ENCODE measurements around the gene EPHA3. TPM values are rescaled to one million over a fixed set of nuclear protein-coding genes. Genes with fewer than 3 reads are reported as not detected.

EPHA3 gene
- total and polyA plus RNA-seq, 10 of the 15 experiments (the other 5 are each of a cell fraction or from before 2014, with no cell fraction given) = 0.03 to 39.0 (median 0.07) TPM; not detected in 4

DNA sequence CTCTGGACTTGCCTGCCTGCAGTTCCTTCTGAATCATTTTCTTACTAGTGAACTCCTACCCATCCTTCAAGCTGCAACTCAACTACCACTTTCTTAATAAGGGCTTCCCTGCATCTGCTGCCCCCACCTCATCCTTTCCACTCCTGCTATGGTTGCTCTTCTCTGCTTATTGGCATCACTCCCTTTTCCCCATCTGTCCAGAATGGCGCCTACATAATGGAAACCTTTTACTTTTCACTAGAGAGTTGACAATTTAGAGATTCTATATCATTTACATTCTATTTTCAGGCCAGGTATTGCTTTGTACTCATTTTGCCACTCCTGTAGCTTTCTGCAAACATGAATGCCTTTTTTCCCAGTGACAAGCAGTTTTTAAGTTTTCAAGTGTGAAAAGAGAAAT is 1.9 kb upstream of the EPHA3 start:
- in situ Hi-C loops (cut with MboI) (no loop called here), intact Hi-C loops (cut with micrococcal nuclease; ENCODE audit: unreplicated experiment) (loop anchor here (10.0 kb wide), 1 partner anchor 989 kb away; no protein-coding TSS in a partner anchor)
- no peak for DNase-seq (ENCODE audit: low read depth, low spot score)
- H3K4me1 ChIP-seq (ENCODE audit: control insufficient read depth, insufficient read depth, low read length) = no peaks in the 10 kb centered on the region; the same call in 1 of the 2 replicates
- no peak overlapping the region for H3K27ac ChIP-seq (ENCODE audit: control insufficient read depth, insufficient read depth)
- no peaks in the 10 kb centered on the region for H4K20me1 ChIP-seq (ENCODE audit: control insufficient read depth, insufficient read depth)
- H3K9ac ChIP-seq (ENCODE audit: control insufficient read depth, insufficient read depth, low read length) = no peak overlapping the region
- H2AFZ ChIP-seq (ENCODE audit: control insufficient read depth, low read depth, low read length) = no peak overlapping the region
- no peak for TF ChIP-seq SMAD1 (IDR thresholded peaks at IDR 0.05; ENCODE audit: low read depth, partially characterized antibody)
- ChIA-PET RAD21 (ENCODE audit: unreplicated experiment) (no interaction called here), CTCF (interaction anchor here (0.6 to 1.0 kb wide), 2 partner anchors 556 to 1308 kb away, joined by 3 read pairs; no protein-coding TSS in a partner anchor), POLR2A (no interaction called here), SMC1A (ENCODE audit: uncharacterized antibody, unreplicated experiment) (interaction anchor here (0.7 kb wide), 1 partner anchor 903 kb away, joined by 3 read pairs; no protein-coding TSS in a partner anchor)
- H3K36me3 ChIP-seq (ENCODE audit: control insufficient read depth in 2 of 2, insufficient read depth in 2 of 2, low read length in 1 of 2) = no peaks in the 10 kb centered on the region
- no peak for FAIRE-seq
- no peak for ATAC-seq
- no peaks in the 10 kb centered on the region for H3K79me2 ChIP-seq (ENCODE audit: control insufficient read depth, insufficient read depth, low read length)
- H3K9me3 ChIP-seq (replicated peaks; ENCODE audit: control insufficient read depth, insufficient read depth, low read length) = no peaks in the 10 kb centered on the region
- H3K4me3 ChIP-seq = no peak overlapping the region
- BruUV-seq (replicated peaks) = no TSS peak
- H3K27me3 ChIP-seq (replicated peaks in 1 of 2; ENCODE audit: control insufficient read depth in 2 of 2, insufficient read depth in 2 of 2, low read length in 1 of 2) = peaks cover 0 to 2% of the 10 kb centered on the region in 2 experiments; a peak in 1 of 4 replicates
- WGBS (ENCODE audit: insufficient coverage, insufficient replicate concordance, low lambda C conversion rate, missing lambda C conversion rate) = 0% methylated on average over 1 of the region's 1 CpG
- H3K4me2 ChIP-seq (ENCODE audit: control insufficient read depth, insufficient read depth) = no peak overlapping the region

DNA sequence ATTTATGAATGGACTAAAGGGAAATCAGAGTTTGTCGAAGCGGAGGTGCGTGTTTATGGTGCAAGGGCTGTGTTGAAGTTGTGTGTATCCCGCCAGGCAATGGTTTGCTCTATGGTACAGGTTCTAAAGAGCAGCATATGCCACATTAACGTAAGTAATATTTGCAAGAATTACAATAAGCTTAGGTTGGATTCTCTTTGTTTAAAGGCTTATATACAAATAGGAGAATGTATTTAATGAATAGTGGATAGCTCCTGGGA is 800 bp downstream of the EPHA3 start:
- no peak overlapping the region for H3K4me2 ChIP-seq (ENCODE audit: control insufficient read depth, insufficient read depth)
- in situ Hi-C loops (cut with MboI) = no loop called here
- TF ChIP-seq, protein P1, sequence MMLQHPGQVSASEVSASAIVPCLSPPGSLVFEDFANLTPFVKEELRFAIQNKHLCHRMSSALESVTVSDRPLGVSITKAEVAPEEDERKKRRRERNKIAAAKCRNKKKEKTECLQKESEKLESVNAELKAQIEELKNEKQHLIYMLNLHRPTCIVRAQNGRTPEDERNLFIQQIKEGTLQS (IDR thresholded peaks at IDR 0.05; ENCODE audit: borderline replicate concordance, extremely low read depth, low read depth, low read length) = no peak
- TF ChIP-seq BHLHE40 (IDR thresholded peaks at IDR 0.05; ENCODE audit: borderline replicate concordance in 1 of 2, low read depth in 2 of 2, low read length in 1 of 2) (no peak), JUND (IDR thresholded peaks at IDR 0.05; ENCODE audit: low read depth, low read length) (no peak), POLR2AphosphoS2 (IDR thresholded peaks at IDR 0.05; ENCODE audit: low read depth, low read length) (no peak), TCF7 (IDR thresholded peaks at IDR 0.05; ENCODE audit: borderline replicate concordance) (no peak), ZZZ3 (IDR thresholded peaks at IDR 0.05; ENCODE audit: control insufficient read depth, insufficient read length, low read depth) (no peak), HDAC6 (IDR thresholded peaks at IDR 0.05; ENCODE audit: unreplicated experiment) (no peak), CBFB (IDR thresholded peaks at IDR 0.05; ENCODE audit: low read depth) (no peak), HDAC2 (IDR thresholded peaks at IDR 0.05) (no peak), SPI1 (IDR thresholded peaks at IDR 0.05; ENCODE audit: borderline replicate concordance, insufficient read depth, low read depth, low read length) (no peak), TARDBP (IDR thresholded peaks at IDR 0.05; ENCODE audit: borderline replicate concordance) (no peak)
- TF ChIP-seq, protein P2, sequence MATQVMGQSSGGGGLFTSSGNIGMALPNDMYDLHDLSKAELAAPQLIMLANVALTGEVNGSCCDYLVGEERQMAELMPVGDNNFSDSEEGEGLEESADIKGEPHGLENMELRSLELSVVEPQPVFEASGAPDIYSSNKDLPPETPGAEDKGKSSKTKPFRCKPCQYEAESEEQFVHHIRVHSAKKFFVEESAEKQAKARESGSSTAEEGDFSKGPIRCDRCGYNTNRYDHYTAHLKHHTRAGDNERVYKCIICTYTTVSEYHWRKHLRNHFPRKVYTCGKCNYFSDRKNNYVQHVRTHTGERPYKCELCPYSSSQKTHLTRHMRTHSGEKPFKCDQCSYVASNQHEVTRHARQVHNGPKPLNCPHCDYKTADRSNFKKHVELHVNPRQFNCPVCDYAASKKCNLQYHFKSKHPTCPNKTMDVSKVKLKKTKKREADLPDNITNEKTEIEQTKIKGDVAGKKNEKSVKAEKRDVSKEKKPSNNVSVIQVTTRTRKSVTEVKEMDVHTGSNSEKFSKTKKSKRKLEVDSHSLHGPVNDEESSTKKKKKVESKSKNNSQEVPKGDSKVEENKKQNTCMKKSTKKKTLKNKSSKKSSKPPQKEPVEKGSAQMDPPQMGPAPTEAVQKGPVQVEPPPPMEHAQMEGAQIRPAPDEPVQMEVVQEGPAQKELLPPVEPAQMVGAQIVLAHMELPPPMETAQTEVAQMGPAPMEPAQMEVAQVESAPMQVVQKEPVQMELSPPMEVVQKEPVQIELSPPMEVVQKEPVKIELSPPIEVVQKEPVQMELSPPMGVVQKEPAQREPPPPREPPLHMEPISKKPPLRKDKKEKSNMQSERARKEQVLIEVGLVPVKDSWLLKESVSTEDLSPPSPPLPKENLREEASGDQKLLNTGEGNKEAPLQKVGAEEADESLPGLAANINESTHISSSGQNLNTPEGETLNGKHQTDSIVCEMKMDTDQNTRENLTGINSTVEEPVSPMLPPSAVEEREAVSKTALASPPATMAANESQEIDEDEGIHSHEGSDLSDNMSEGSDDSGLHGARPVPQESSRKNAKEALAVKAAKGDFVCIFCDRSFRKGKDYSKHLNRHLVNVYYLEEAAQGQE (IDR thresholded peaks at IDR 0.05; ENCODE audit: low read depth, low read length) = no peak
- TF ChIP-seq, protein P3, sequence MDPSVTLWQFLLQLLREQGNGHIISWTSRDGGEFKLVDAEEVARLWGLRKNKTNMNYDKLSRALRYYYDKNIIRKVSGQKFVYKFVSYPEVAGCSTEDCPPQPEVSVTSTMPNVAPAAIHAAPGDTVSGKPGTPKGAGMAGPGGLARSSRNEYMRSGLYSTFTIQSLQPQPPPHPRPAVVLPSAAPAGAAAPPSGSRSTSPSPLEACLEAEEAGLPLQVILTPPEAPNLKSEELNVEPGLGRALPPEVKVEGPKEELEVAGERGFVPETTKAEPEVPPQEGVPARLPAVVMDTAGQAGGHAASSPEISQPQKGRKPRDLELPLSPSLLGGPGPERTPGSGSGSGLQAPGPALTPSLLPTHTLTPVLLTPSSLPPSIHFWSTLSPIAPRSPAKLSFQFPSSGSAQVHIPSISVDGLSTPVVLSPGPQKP (IDR thresholded peaks at IDR 0.05; ENCODE audit: low read depth, low read length) = no peak

More for the DNA sequence above, 800 bp downstream of the EPHA3 start:
- no peaks in the 10 kb centered on the region for H3K36me3 ChIP-seq (ENCODE audit: control insufficient read depth in 2 of 2, insufficient read depth in 2 of 2, low read length in 1 of 2)
- no peaks in the 10 kb centered on the region for H4K20me1 ChIP-seq (ENCODE audit: control insufficient read depth, insufficient read depth)
- peaks cover 0 to 2% of the 10 kb centered on the region in 2 experiments; a peak in 1 of 4 replicates for H3K27me3 ChIP-seq (replicated peaks in 1 of 2; ENCODE audit: control insufficient read depth in 2 of 2, insufficient read depth in 2 of 2, low read length in 1 of 2)
- DNase-seq (ENCODE audit: low read depth, low spot score) (no peak), ATAC-seq (no peak), FAIRE-seq (no peak)
- intact Hi-C loops (cut with micrococcal nuclease; ENCODE audit: unreplicated experiment) = loop anchor here (10.0 kb wide), 1 partner anchor 987 kb away; no protein-coding TSS in a partner anchor
- H3K9ac ChIP-seq (ENCODE audit: control insufficient read depth, insufficient read depth, low read length) = no peak overlapping the region
- ChIA-PET POLR2A (no interaction called here), RAD21 (ENCODE audit: unreplicated experiment) (no interaction called here), SMC1A (ENCODE audit: uncharacterized antibody, unreplicated experiment) (no interaction called here), CTCF (no interaction called here)
- no peaks in the 10 kb centered on the region for H3K79me2 ChIP-seq (ENCODE audit: control insufficient read depth, insufficient read depth, low read length)
- BruUV-seq (replicated peaks) = no TSS peak
- no peak overlapping the region for H2AFZ ChIP-seq (ENCODE audit: control insufficient read depth, low read depth, low read length)
- no peaks in the 10 kb centered on the region for H3K9me3 ChIP-seq (replicated peaks; ENCODE audit: control insufficient read depth, insufficient read depth, low read length)
- no peaks in the 10 kb centered on the region; the same call in 1 of the 2 replicates for H3K4me1 ChIP-seq (ENCODE audit: control insufficient read depth, insufficient read depth, low read length)
- WGBS (ENCODE audit: insufficient coverage, insufficient replicate concordance, low lambda C conversion rate, missing lambda C conversion rate) = 55% methylated on average over 5 of the region's 5 CpGs
- H3K27ac ChIP-seq (ENCODE audit: control insufficient read depth, insufficient read depth) = no peak overlapping the region
- no peak overlapping the region for H3K4me3 ChIP-seq

Measured in GM12878 (cell line).